ENCODE measurements around the gene PLXNA2. TPM values are rescaled to one million over a fixed set of nuclear protein-coding genes. Genes with fewer than 3 reads are reported as not detected.

PLXNA2 gene
- total RNA-seq, 1 experiment from 2014 or later, result 5.3 TPM

DNA sequence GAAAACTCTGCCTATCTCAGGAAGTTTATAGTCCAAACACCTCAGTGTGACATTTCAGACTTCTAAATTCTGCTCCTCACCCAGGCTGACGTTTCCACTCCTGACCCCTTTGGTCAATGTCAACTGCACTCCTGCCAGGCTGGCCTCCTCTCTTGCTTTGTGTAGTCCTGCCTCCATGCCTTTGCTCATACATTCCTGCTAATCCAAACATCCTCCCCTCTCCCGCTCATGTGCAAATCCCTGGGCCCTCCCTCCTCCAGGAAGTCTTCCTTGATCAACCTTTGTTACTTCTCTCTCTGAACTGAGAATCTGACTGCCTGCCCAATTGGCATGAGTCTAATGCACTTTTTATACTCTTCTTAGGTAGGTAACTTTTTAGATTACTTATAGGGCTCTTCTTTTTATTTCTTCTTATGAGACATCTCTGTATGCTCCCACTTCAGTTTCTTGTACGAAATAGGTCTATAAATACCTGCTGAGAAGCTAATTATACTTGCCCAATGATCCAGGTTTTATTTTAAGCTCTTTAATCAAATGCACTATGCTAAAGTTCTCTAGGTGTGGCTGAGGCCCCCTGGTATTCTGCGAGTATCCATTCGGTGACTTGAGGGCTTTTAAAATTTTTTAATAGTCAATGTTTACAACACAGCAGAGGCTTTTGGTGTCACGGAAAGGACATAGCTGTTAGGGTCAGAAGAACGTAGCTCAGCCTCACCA is 128.1 kb downstream of the PLXNA2 start:
- Histone ChIP-seq H3K27me3 (ENCODE audit: control insufficient read depth, insufficient read depth, low read length) (no peaks in the 10 kb centered on the region; the same call in 1 of the 2 replicates), H3K4me3 (ENCODE audit: insufficient read depth, low read depth, low read length) (no peak overlapping the region), H3K36me3 (replicated peaks; ENCODE audit: control insufficient read depth, insufficient read depth, low read length) (no peaks in the 10 kb centered on the region)
- peak; percentile 43 for DNase-seq

GRCh38 chr1:208113011-208113410 is 131.2 kb downstream of the PLXNA2 start:
- Histone ChIP-seq H3K4me3 (ENCODE audit: insufficient read depth, low read depth, low read length) (no peak overlapping the region), H3K36me3 (replicated peaks; ENCODE audit: control insufficient read depth, insufficient read depth, low read length) (no peaks in the 10 kb centered on the region), H3K27me3 (ENCODE audit: control insufficient read depth, insufficient read depth, low read length) (no peaks in the 10 kb centered on the region; the same call in 1 of the 2 replicates)
- no peak for DNase-seq

DNA sequence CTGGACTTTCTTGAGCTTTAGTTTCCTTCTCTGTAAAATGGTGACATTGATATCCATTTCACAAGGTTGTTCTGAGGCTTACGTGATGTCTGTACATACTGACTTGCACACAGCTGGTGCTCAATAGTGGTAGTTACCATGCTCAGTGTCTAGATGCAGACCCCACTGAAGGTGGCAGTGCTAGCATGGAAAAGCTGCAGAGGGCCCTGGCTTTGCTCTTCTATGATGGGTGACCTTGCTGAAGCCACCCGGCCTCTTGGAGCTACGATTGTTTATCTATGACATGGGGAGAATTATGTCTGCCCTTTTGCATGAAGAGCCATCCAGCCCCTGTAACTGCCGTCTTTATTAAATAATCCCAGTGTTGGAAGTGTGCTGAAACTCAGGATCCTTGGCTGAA is 131.8 kb downstream of the PLXNA2 start:
- no peak for DNase-seq
- Histone ChIP-seq H3K4me3 (ENCODE audit: insufficient read depth, low read depth, low read length) (no peak overlapping the region), H3K27me3 (ENCODE audit: control insufficient read depth, insufficient read depth, low read length) (no peaks in the 10 kb centered on the region; the same call in 1 of the 2 replicates), H3K36me3 (replicated peaks; ENCODE audit: control insufficient read depth, insufficient read depth, low read length) (no peaks in the 10 kb centered on the region)

GRCh38 chr1:208111646-208112190 is 132.5 kb downstream of the PLXNA2 start:
- Histone ChIP-seq H3K27me3 (ENCODE audit: control insufficient read depth, insufficient read depth, low read length) (no peaks in the 10 kb centered on the region; the same call in 1 of the 2 replicates), H3K4me3 (ENCODE audit: insufficient read depth, low read depth, low read length) (no peak overlapping the region), H3K36me3 (replicated peaks; ENCODE audit: control insufficient read depth, insufficient read depth, low read length) (no peaks in the 10 kb centered on the region)
- no peak for DNase-seq

GRCh38 chr1:208110296-208110695 is 133.9 kb downstream of the PLXNA2 start:
- Histone ChIP-seq H3K36me3 (replicated peaks; ENCODE audit: control insufficient read depth, insufficient read depth, low read length) (no peaks in the 10 kb centered on the region), H3K27me3 (ENCODE audit: control insufficient read depth, insufficient read depth, low read length) (no peaks in the 10 kb centered on the region; the same call in 1 of the 2 replicates), H3K4me3 (ENCODE audit: insufficient read depth, low read depth, low read length) (no peak overlapping the region)
- DNase-seq, result no peak

DNA sequence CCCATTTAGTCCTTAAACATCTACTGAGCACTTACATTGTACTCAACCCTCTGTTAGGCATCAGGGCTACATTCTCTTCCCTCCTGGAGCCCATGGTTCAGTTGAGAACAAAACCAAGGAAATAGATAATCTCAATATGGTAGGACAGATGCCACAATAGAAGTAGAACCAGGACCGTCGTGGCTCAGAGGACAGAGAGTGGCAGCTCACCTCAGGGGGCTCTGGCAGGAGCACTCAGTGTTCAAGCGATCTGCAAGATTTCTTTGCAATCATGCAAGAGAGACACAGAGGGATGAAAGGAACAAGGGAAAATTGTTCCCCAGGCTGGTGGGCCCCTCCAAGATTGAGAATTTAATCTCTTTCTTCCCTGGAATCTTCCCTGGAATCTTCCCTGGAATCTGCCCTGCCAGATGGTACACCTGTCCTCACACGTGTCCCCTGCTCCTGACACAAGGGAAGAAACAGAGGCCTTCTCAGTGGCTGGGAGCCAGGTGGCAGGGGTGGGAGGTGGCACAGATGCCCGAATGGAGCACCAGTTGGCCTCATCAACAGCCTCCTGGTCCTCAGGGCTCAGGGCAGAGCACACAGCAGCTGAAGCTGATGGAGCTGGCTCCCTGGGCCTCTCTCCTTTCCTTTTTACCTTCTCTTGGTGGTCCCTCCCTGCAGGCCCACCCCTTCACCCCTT is 135.4 kb downstream of the PLXNA2 start:
- DNase-seq, result no peak
- no peak overlapping the region for H3K4me3 ChIP-seq (ENCODE audit: insufficient read depth, low read depth, low read length)
- no peaks in the 10 kb centered on the region for H3K27me3 ChIP-seq (ENCODE audit: control insufficient read depth, insufficient read depth, low read length)
- no peaks in the 10 kb centered on the region for H3K36me3 ChIP-seq (replicated peaks; ENCODE audit: control insufficient read depth, insufficient read depth, low read length)

GRCh38 chr1:208108213-208108608 is 136.0 kb downstream of the PLXNA2 start:
- no peak for DNase-seq
- Histone ChIP-seq H3K27me3 (ENCODE audit: control insufficient read depth, insufficient read depth, low read length) (no peaks in the 10 kb centered on the region), H3K36me3 (replicated peaks; ENCODE audit: control insufficient read depth, insufficient read depth, low read length) (no peaks in the 10 kb centered on the region), H3K4me3 (ENCODE audit: insufficient read depth, low read depth, low read length) (no peak overlapping the region)

DNA sequence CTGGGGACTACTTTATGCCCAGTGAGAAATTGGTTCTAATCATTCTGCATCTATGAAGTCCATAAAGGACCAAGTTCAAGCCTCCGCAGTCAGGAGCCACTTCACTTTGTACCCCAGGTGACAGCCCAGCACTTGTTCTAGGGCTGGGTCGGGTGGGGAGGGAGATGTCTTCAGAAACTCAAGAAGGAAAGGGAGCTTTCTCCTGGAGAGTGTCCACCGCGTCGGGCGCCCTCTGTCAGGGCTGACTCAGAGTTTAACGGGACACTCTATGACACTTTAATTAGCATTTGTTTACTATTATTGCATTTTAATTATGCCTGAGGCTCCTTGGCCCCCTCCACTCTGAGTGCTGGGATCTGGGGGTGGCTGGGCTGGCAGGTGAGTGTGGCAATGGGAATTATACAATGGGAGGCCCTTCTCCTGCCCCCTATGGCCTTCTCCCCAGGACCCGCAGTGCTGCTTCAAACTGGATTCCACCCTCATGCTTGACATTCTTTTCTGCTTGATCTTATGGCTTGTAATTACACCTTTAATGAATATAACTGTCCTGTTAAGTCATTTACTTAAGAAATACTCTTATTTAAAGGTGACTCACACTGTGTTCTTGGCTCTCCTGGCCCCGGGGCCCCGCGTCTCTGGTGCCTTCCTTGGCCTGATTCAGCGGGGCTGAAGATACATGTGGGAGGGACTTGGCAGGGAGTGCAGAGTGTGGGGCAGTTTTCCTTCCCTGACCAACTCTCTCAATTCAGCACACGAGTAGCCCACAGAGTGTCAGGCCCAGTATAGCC is 136.6 kb downstream of the PLXNA2 start:
- Histone ChIP-seq H3K27me3 (ENCODE audit: control insufficient read depth, insufficient read depth, low read length) (no peaks in the 10 kb centered on the region), H3K36me3 (replicated peaks; ENCODE audit: control insufficient read depth, insufficient read depth, low read length) (no peaks in the 10 kb centered on the region), H3K4me3 (ENCODE audit: insufficient read depth, low read depth, low read length) (no peak overlapping the region)
- DNase-seq, result no peak

DNA sequence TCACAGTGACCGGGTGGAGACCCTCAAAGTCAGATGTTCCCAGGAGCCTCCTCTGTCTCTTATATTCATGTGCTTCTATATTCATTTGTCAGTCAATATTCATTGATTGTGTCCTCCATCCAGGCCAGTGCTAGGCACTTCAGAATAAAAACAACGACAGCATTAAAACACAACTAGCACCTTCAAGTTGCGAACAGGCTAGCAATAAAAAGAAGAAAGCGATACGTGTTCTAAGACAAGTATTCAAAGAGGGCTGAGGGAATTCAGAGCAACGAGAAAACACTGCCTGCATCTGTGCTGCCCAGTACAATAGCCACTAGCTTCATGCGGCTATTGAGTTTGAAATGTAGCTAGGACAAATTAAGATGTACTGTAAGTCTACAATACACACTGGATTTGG is 138.0 kb downstream of the PLXNA2 start:
- Histone ChIP-seq H3K27me3 (ENCODE audit: control insufficient read depth, insufficient read depth, low read length) (no peaks in the 10 kb centered on the region), H3K4me3 (ENCODE audit: insufficient read depth, low read depth, low read length) (no peak overlapping the region), H3K36me3 (replicated peaks; ENCODE audit: control insufficient read depth, insufficient read depth, low read length) (no peaks in the 10 kb centered on the region)
- DNase-seq, result no peak

DNA sequence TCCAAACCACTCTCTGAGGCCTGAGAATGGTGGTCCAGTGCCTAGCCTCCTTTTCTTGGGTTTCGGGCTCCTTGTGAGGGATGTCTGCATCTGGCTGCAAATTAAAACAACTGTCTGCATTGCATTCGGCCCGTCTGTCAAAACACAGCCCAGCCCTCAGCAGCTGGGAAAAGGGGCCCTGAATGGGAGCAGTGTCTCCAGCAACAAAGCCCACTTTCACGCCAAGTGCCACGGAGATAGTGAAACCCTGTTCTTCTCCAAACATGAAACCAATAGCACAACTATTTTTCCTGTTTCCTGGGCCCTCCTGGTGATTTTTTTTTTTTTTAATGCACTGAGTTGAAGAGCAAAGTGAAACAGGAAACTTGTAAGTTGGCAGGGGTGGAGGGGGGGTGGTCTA is 138.4 kb downstream of the PLXNA2 start:
- Histone ChIP-seq H3K4me3 (ENCODE audit: insufficient read depth, low read depth, low read length) (no peak overlapping the region), H3K36me3 (replicated peaks; ENCODE audit: control insufficient read depth, insufficient read depth, low read length) (no peaks in the 10 kb centered on the region), H3K27me3 (ENCODE audit: control insufficient read depth, insufficient read depth, low read length) (no peaks in the 10 kb centered on the region)
- DNase-seq, result no peak

- no peaks in the 10 kb centered on the region for H3K27me3 ChIP-seq (ENCODE audit: control insufficient read depth, insufficient read depth, low read length)
- no peak overlapping the region for H3K4me3 ChIP-seq (ENCODE audit: insufficient read depth, low read depth, low read length)
- H3K36me3 ChIP-seq (replicated peaks; ENCODE audit: control insufficient read depth, insufficient read depth, low read length), result no peaks in the 10 kb centered on the region
- DNase-seq, result no peak
Measured at GRCh38 chr1:208103597-208104513, 140.3 kb downstream of the PLXNA2 start.

DNA sequence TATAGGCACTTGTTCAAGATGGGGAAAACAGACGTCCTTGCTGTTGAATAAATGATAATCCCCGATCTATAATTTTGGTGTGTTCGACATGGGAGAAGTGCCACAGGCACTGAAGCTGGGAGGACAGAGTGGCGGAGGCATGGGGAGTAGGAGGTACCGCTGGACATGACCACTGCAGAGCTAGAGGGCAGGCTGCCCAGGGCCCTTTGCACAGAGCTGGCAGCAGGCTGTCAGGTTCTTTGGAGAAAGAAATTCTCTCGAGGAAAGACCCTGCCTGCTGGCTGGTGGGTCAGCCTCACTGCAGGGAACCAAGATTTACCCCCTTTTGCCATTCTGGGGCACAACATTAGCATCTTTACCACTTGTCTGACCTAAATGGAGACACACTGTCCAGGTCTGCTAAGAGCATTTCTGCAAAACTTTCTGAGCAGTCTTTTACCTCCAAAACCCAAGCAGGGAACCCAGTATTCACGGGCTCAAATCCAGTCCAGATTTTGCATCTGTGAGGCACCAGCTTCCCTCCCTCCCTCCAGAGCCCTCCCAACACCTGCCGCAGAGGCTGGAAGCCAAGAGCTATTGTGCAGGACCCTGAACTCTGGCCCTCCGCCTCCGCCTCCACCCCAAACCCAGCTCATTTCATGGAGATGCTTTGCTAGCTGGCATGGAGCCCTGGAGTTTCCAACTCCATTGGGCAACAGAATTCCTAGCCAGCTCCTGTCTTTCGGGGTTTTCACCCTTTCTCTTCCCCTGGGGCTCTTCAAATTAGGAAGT is 142.3 kb downstream of the PLXNA2 start:
- DNase-seq, result peak; percentile 58
- Histone ChIP-seq H3K36me3 (replicated peaks; ENCODE audit: control insufficient read depth, insufficient read depth, low read length) (no peaks in the 10 kb centered on the region), H3K4me3 (ENCODE audit: insufficient read depth, low read depth, low read length) (no peak overlapping the region), H3K27me3 (ENCODE audit: control insufficient read depth, insufficient read depth, low read length) (no peaks in the 10 kb centered on the region)

DNA sequence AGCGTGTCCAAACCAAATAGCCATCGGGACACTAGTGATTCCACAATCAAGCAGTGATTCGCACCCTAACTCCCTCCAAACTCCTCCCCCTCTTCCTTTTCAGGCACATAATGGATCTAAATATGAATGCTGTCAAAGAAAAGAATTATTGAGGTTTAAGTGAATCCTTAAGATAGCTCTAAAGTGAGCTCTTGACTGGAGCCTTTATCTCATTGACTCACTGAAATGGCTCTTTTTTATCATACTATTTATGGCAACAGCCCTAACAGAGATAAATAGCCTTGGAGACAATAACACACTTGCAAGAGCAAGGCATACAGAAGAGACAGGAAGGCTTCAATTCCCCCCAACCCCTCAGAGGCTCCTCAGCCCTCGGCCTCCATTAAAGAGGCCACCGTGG is 143.3 kb downstream of the PLXNA2 start:
- Histone ChIP-seq H3K4me3 (ENCODE audit: insufficient read depth, low read depth, low read length) (no peak overlapping the region), H3K27me3 (ENCODE audit: control insufficient read depth, insufficient read depth, low read length) (no peaks in the 10 kb centered on the region), H3K36me3 (replicated peaks; ENCODE audit: control insufficient read depth, insufficient read depth, low read length) (no peaks in the 10 kb centered on the region)
- no peak for DNase-seq
